Measurements from ENCODE around the gene PLXNA4.

PLXNA4 gene

DNA sequence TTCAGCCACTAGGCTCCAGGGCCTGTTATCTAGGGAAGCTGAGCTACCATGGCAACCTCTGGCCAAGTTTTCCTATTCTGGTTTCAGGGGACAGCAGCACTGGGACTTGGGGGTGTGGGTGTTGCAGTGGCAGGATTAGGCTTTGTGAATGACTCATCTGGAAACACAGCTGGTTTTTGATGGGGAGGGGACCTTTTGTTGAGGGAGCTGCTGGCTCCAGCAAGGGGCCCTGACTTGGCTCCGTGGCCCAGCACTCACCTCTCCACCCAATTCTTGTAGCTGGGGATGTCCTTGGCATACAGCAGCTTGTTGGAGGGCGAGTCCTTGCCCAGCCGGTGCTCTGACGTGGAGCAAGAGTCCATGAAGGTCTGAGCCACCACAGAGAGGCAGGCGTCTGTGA is 435.9 kb downstream of the PLXNA4 start:
- no peaks in the 10 kb centered on the region for H3K4me1 ChIP-seq (ENCODE audit: low read length)
- H3K79me2 ChIP-seq (ENCODE audit: low read length): no peaks in the 10 kb centered on the region
- H2AFZ ChIP-seq (ENCODE audit: low read depth, low read length): no peak overlapping the region
- H3K36me3 ChIP-seq (replicated peaks; ENCODE audit: low read depth, low read length): no peaks in the 10 kb centered on the region
- H3K4me2 ChIP-seq (ENCODE audit: low read length): no peak overlapping the region
- TF ChIP-seq CTCF (IDR thresholded peaks at IDR 0.05; ENCODE audit: low read depth, low read length) (no peak), EZH2phosphoT487 (IDR thresholded peaks at IDR 0.05; ENCODE audit: low read depth) (no peak)
- no peak overlapping the region for H3K9ac ChIP-seq (ENCODE audit: low read length)
- H3K27ac ChIP-seq (ENCODE audit: low read length): no peak overlapping the region
- peaks cover 30% of the 10 kb centered on the region for H3K27me3 ChIP-seq (ENCODE audit: low read depth, low read length)
- H4K20me1 ChIP-seq (ENCODE audit: insufficient read depth, low read length): no peaks in the 10 kb centered on the region
- no peaks in the 10 kb centered on the region for H3K9me3 ChIP-seq (ENCODE audit: insufficient read depth, low read length)
- H3K4me3 ChIP-seq (ENCODE audit: low read length): no peak overlapping the region

DNA sequence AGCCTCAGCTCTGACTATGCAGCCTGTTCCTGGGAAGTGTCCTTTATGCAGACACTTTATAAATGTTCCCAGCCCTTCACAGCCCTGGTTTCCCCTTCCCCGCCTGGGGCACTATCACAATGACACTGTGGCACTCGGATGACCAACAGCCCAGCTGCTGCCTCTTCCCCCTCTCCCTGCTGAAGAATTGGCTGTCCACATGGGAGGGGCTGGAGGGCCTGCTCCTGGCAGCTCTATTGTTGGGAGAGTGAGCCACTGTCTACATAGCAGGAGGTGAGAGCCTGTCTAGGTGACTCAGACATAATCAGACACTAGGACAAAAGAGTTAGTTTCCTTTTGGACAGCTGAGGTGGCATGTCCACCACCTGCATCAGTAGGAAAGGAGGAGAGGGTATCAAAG is 437.5 kb downstream of the PLXNA4 start:
- Histone ChIP-seq H3K27ac (ENCODE audit: low read length) (no peak overlapping the region), H3K9me3 (ENCODE audit: insufficient read depth, low read length) (no peaks in the 10 kb centered on the region), H2AFZ (ENCODE audit: low read depth, low read length) (no peak overlapping the region), H3K36me3 (replicated peaks; ENCODE audit: low read depth, low read length) (no peaks in the 10 kb centered on the region), H3K27me3 (ENCODE audit: low read depth, low read length) (peaks cover 28% of the 10 kb centered on the region), H3K4me2 (ENCODE audit: low read length) (no peak overlapping the region), H3K4me3 (ENCODE audit: low read length) (no peak overlapping the region), H3K9ac (ENCODE audit: low read length) (no peak overlapping the region), H3K79me2 (ENCODE audit: low read length) (no peaks in the 10 kb centered on the region), H4K20me1 (ENCODE audit: insufficient read depth, low read length) (no peaks in the 10 kb centered on the region), H3K4me1 (ENCODE audit: low read length) (no peaks in the 10 kb centered on the region)
- TF ChIP-seq EZH2phosphoT487 (IDR thresholded peaks at IDR 0.05; ENCODE audit: low read depth): no peak
- no peak for TF ChIP-seq CTCF (IDR thresholded peaks at IDR 0.05; ENCODE audit: low read depth, low read length)

GRCh38 chr7:132137681-132138080 is 438.6 kb downstream of the PLXNA4 start:
- Histone ChIP-seq H3K4me1 (ENCODE audit: low read length) (no peaks in the 10 kb centered on the region), H3K9ac (ENCODE audit: low read length) (no peak overlapping the region), H3K4me2 (ENCODE audit: low read length) (no peak overlapping the region), H3K36me3 (replicated peaks; ENCODE audit: low read depth, low read length) (no peaks in the 10 kb centered on the region), H3K9me3 (ENCODE audit: insufficient read depth, low read length) (no peaks in the 10 kb centered on the region), H3K27me3 (ENCODE audit: low read depth, low read length) (peaks cover 20% of the 10 kb centered on the region), H3K79me2 (ENCODE audit: low read length) (no peaks in the 10 kb centered on the region), H2AFZ (ENCODE audit: low read depth, low read length) (no peak overlapping the region), H4K20me1 (ENCODE audit: insufficient read depth, low read length) (no peaks in the 10 kb centered on the region), H3K27ac (ENCODE audit: low read length) (no peak overlapping the region), H3K4me3 (ENCODE audit: low read length) (no peak overlapping the region)
- no peak for TF ChIP-seq CTCF (IDR thresholded peaks at IDR 0.05; ENCODE audit: low read depth, low read length)

- peaks cover 20% of the 10 kb centered on the region for H3K27me3 ChIP-seq (ENCODE audit: low read depth, low read length)
- no peak overlapping the region for H3K4me3 ChIP-seq (ENCODE audit: low read length)
- H3K9me3 ChIP-seq (ENCODE audit: insufficient read depth, low read length): no peaks in the 10 kb centered on the region
- H3K9ac ChIP-seq (ENCODE audit: low read length): no peak overlapping the region
- TF ChIP-seq CTCF (IDR thresholded peaks at IDR 0.05; ENCODE audit: low read depth, low read length) (no peak), EZH2phosphoT487 (IDR thresholded peaks at IDR 0.05; ENCODE audit: low read depth) (no peak)
- no peaks in the 10 kb centered on the region for H3K36me3 ChIP-seq (replicated peaks; ENCODE audit: low read depth, low read length)
- no peak overlapping the region for H3K4me2 ChIP-seq (ENCODE audit: low read length)
- no peaks in the 10 kb centered on the region for H3K4me1 ChIP-seq (ENCODE audit: low read length)
- H3K79me2 ChIP-seq (ENCODE audit: low read length): no peaks in the 10 kb centered on the region
- H4K20me1 ChIP-seq (ENCODE audit: insufficient read depth, low read length): no peaks in the 10 kb centered on the region
- H3K27ac ChIP-seq (ENCODE audit: low read length): no peak overlapping the region
- H2AFZ ChIP-seq (ENCODE audit: low read depth, low read length): no peak overlapping the region
Observed at GRCh38 chr7:132135746-132136385, 440.4 kb downstream of the PLXNA4 start.
